Measurements from ENCODE around the gene PAFAH1B1. TPM values are rescaled to one million over a fixed set of nuclear protein-coding genes. Genes with fewer than 3 reads are reported as not detected.

Gene PAFAH1B1
- total RNA-seq, 4 donors from 2014 or later, result 99.2 to 106 (median 105) TPM

GRCh38 chr17:2595716-2596115 is 2.3 kb downstream of the PAFAH1B1 start:
- intact Hi-C loops (cut with DNase I; ENCODE audit: low total_unique reads), result loop anchor here (10.0 kb wide), 1 partner anchor 191 kb away; the partner anchor contains the start of gene MNT
- no peaks in the 10 kb centered on the region for H3K36me3 ChIP-seq
- no peak for ATAC-seq
- TF ChIP-seq CTCF (IDR thresholded peaks at IDR 0.05 in 4 of 5, conservative IDR thresholded peaks at IDR 0.05 in 1 of 5) (no peak), POLR2A (IDR thresholded peaks at IDR 0.05) (no peak)
- no peak for DNase-seq
- H3K4me3 ChIP-seq, result peak overlapping the region; percentile 91 to 99 (median 97)
- no peaks in the 10 kb centered on the region for H3K9me3 ChIP-seq
- in situ Hi-C loops (cut with MboI; ENCODE audit: low sequenced_read_pairs in 4 of 4), result loop anchor here in 2 of 4 donors (10.0 kb wide), 2 partner anchors 79 to 119 kb away; partner anchors contain the start of gene CLUH (in 2 of the 2)
- peaks cover 41 to 58% of the 10 kb centered on the region in 2 donors for H3K4me1 ChIP-seq
- peak overlapping the region; percentile 97 to 100 (median 98) for H3K27ac ChIP-seq
- no peaks in the 10 kb centered on the region for H3K27me3 ChIP-seq

GRCh38 chr17:2598166-2598565 is 4.7 kb downstream of the PAFAH1B1 start:
- H3K27ac ChIP-seq, result peak overlapping the region in 3 of 4 donors; percentile 2 to 54 (median 32)
- DNase-seq, result no peak
- peaks cover 52 to 74% of the 10 kb centered on the region in 2 donors for H3K4me1 ChIP-seq
- H3K36me3 ChIP-seq, result no peaks in the 10 kb centered on the region
- H3K4me3 ChIP-seq, result no peak overlapping the region
- no peak for ATAC-seq
- no peaks in the 10 kb centered on the region for H3K27me3 ChIP-seq
- no peaks in the 10 kb centered on the region for H3K9me3 ChIP-seq
- no peak for TF ChIP-seq POLR2A (IDR thresholded peaks at IDR 0.05)
- TF ChIP-seq CTCF (IDR thresholded peaks at IDR 0.05 in 4 of 5, conservative IDR thresholded peaks at IDR 0.05 in 1 of 5), result no peak
- in situ Hi-C loops (cut with MboI; ENCODE audit: low sequenced_read_pairs in 4 of 4), result loop anchor here in 2 of 4 donors (10.0 kb wide), 2 partner anchors 77 to 117 kb away; partner anchors contain the start of gene CLUH (in 2 of the 2)
- intact Hi-C loops (cut with DNase I; ENCODE audit: low total_unique reads), result loop anchor here (10.0 kb wide), 1 partner anchor 193 kb away; the partner anchor contains the start of gene MNT

GRCh38 chr17:2602597-2603017 is 9.2 kb downstream of the PAFAH1B1 start:
- Histone ChIP-seq H3K27me3 (no peaks in the 10 kb centered on the region), H3K9me3 (no peaks in the 10 kb centered on the region), H3K4me3 (no peak overlapping the region), H3K36me3 (no peaks in the 10 kb centered on the region), H3K4me1 (peaks cover 61 to 74% of the 10 kb centered on the region in 2 donors), H3K27ac (peak overlapping the region in 2 of 4 donors; percentile 17 to 58)
- no peak for TF ChIP-seq CTCF (IDR thresholded peaks at IDR 0.05 in 4 of 5, conservative IDR thresholded peaks at IDR 0.05 in 1 of 5)
- TF ChIP-seq POLR2A (IDR thresholded peaks at IDR 0.05), result no peak
- no peak for ATAC-seq
- no peak for DNase-seq
- in situ Hi-C loops (cut with MboI; ENCODE audit: low sequenced_read_pairs in 4 of 4) (no loop called here), intact Hi-C loops (cut with DNase I; ENCODE audit: low total_unique reads) (loop anchor here (2.0 kb wide), 1 partner anchor 18 kb away; no protein-coding TSS in a partner anchor)

GRCh38 chr17:2608350-2608913 is 15.0 kb downstream of the PAFAH1B1 start:
- no peaks in the 10 kb centered on the region for H3K36me3 ChIP-seq
- H3K9me3 ChIP-seq, result no peaks in the 10 kb centered on the region
- H3K4me1 ChIP-seq, result peaks cover 58 to 60% of the 10 kb centered on the region in 2 donors
- intact Hi-C loops (cut with DNase I; ENCODE audit: low total_unique reads), result no loop called here
- no peaks in the 10 kb centered on the region for H3K27me3 ChIP-seq
- TF ChIP-seq CTCF (IDR thresholded peaks at IDR 0.05 in 4 of 5, conservative IDR thresholded peaks at IDR 0.05 in 1 of 5) (no peak), POLR2A (IDR thresholded peaks at IDR 0.05) (no peak)
- no peak for DNase-seq
- in situ Hi-C loops (cut with MboI; ENCODE audit: low sequenced_read_pairs in 4 of 4), result no loop called here
- no peak overlapping the region for H3K4me3 ChIP-seq
- H3K27ac ChIP-seq, result peak overlapping the region; percentile 5 to 65 (median 28)
- ATAC-seq, result no peak
